Loucy (cell line): ENCODE results near the gene NKX2-4.

Experiments
- H2AFZ ChIP-seq: fragments of 200-600 bp; sonication (generic); 2 replicates; pipeline ENCODE4 v1.6.0; 2016; ENCODE audit warnings: antibody characterized with exemption, mild to moderate bottlenecking, low read length, moderate library complexity
- H3F3A ChIP-seq: fragments of 200-600 bp; 2 replicates; pipeline ENCODE4 v1.6.0; 2016; ENCODE audit warnings: antibody characterized with exemption, low read depth, mild to moderate bottlenecking
- H3K27me3 ChIP-seq: fragments of 200-600 bp; sonication (generic); 2 replicates; pipeline ENCODE4 v1.6.1; 2014; ENCODE audit warnings: low read length, mild to moderate bottlenecking; ENCODE audit not compliant: insufficient read depth, poor library complexity, severe bottlenecking
- H3K36me3 ChIP-seq: fragments of 200-600 bp; sonication (generic); 2 replicates; pipeline ENCODE4 v1.6.1; 2016; ENCODE audit warnings: low read length; ENCODE audit not compliant: insufficient read depth
- H3K4me1 ChIP-seq: fragments of 200-600 bp; sonication (generic); 2 replicates; pipeline ENCODE4 v1.5.1; 2014; ENCODE audit warnings: low read length, mild to moderate bottlenecking; ENCODE audit not compliant: insufficient read depth, poor library complexity, severe bottlenecking
- H3K4me2 ChIP-seq: fragments of 200-600 bp; sonication (generic); 2 replicates; pipeline ENCODE4 v1.6.0; 2014; ENCODE audit warnings: antibody characterized with exemption, low read length, low read depth, mild to moderate bottlenecking; ENCODE audit not compliant: poor library complexity, severe bottlenecking
- H3K4me3 ChIP-seq: fragments of 200-600 bp; sonication (generic); 2 replicates; pipeline ENCODE4 v1.5.1; 2014; ENCODE audit warnings: low read length, mild to moderate bottlenecking, mixed read lengths; ENCODE audit not compliant: poor library complexity, severe bottlenecking
- H3K79me2 ChIP-seq: fragments of 200-600 bp; sonication (generic); 2 replicates; pipeline ENCODE4 v1.6.1; 2014; ENCODE audit warnings: low read length; ENCODE audit not compliant: insufficient read depth
- H3K9ac ChIP-seq: fragments of 200-600 bp; sonication (generic); 2 replicates; pipeline ENCODE4 v1.6.0; 2014; ENCODE audit warnings: mild to moderate bottlenecking, low read depth, low read length, moderate library complexity; ENCODE audit not compliant: poor library complexity, severe bottlenecking
- H3K9me2 ChIP-seq: fragments of 200-600 bp; sonication (generic); replicated peaks from 2 replicates; pipeline ENCODE4 v1.6.1; 2016; ENCODE audit warnings: low read depth, low read length, mixed read lengths
- H3K9me3 ChIP-seq: fragments of 200-600 bp; sonication (generic); 2 replicates; pipeline ENCODE4 v1.6.1; 2014; ENCODE audit warnings: mild to moderate bottlenecking, antibody characterized with exemption, low read length, low read depth; ENCODE audit not compliant: insufficient read depth
- H4K20me1 ChIP-seq: fragments of 200-600 bp; sonication (generic); 2 replicates; pipeline ENCODE4 v1.6.0; 2014; ENCODE audit warnings: antibody characterized with exemption, low read length, mild to moderate bottlenecking; ENCODE audit not compliant: insufficient read depth, poor library complexity, severe bottlenecking
- CTCF ChIP-seq: fragments of 200-600 bp; sonication (generic); conservative IDR thresholded peaks from 2 replicates; pipeline ENCODE4 v1.5.1; 2014; ENCODE audit warnings: mild to moderate bottlenecking, antibody characterized with exemption, low read length
- EZH2phosphoT487 ChIP-seq: fragments of 200-600 bp; IDR thresholded peaks from 2 replicates; pipeline ENCODE4 v1.6.1; 2018; ENCODE audit warnings: antibody characterized with exemption, mild to moderate bottlenecking, moderate library complexity, borderline replicate concordance

The NKX2-4 gene

DNA sequence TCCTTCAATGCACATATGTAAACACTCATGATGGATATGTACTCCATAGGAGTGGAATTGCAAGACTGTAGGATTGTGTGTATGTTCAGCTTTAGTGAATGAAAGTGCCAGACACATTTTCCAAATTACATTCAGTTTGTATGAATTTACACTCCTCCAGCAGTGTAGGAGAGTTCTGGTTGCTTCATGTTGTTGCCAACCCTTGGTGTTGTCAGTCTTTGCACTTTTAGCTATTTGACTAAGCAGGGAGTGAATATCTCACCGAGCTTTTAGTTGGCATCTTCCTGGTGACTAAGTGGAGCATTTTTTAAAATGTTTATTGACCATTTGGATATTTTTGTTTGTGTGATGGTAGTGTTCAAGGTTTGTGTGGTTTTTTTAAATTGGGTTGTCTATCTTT lies 23.9 kb downstream of the NKX2-4 start:
- Histone ChIP-seq H3K9me3 (no peaks in the 10 kb centered on the region), H3F3A (no peaks in the 10 kb centered on the region), H3K36me3 (peaks cover 66% of the 10 kb centered on the region), H3K4me1 (no peaks in the 10 kb centered on the region), H3K4me2 (no peak overlapping the region), H4K20me1 (peaks cover 13% of the 10 kb centered on the region), H3K27me3 (no peaks in the 10 kb centered on the region), H2AFZ (no peak overlapping the region), H3K79me2 (peaks cover 31% of the 10 kb centered on the region), H3K9ac (no peak overlapping the region), H3K4me3 (no peak overlapping the region), H3K9me2 (no peaks in the 10 kb centered on the region)
- TF ChIP-seq CTCF (no peak), EZH2phosphoT487 (no peak)

GRCh38 chr20:21372016-21372415 lies 25.3 kb downstream of the NKX2-4 start:
- H3K4me3 ChIP-seq: no peak overlapping the region
- H2AFZ ChIP-seq: no peak overlapping the region
- TF ChIP-seq EZH2phosphoT487 (no peak), CTCF (no peak)
- H3K79me2 ChIP-seq: peaks cover 31% of the 10 kb centered on the region
- H3F3A ChIP-seq: no peaks in the 10 kb centered on the region
- H3K4me1 ChIP-seq: no peaks in the 10 kb centered on the region
- H3K9ac ChIP-seq: no peak overlapping the region
- no peak overlapping the region for H3K4me2 ChIP-seq
- H3K9me2 ChIP-seq: no peaks in the 10 kb centered on the region
- no peaks in the 10 kb centered on the region for H3K9me3 ChIP-seq
- no peaks in the 10 kb centered on the region for H3K27me3 ChIP-seq
- peaks cover 13% of the 10 kb centered on the region for H4K20me1 ChIP-seq
- peaks cover 68% of the 10 kb centered on the region for H3K36me3 ChIP-seq

- Histone ChIP-seq H3K9ac (no peak overlapping the region), H3K9me3 (no peaks in the 10 kb centered on the region), H2AFZ (no peak overlapping the region), H3K4me2 (no peak overlapping the region), H3F3A (no peaks in the 10 kb centered on the region), H3K9me2 (no peaks in the 10 kb centered on the region), H3K79me2 (peaks cover 24% of the 10 kb centered on the region), H3K4me1 (no peaks in the 10 kb centered on the region), H3K27me3 (no peaks in the 10 kb centered on the region), H4K20me1 (peaks cover 9% of the 10 kb centered on the region), H3K4me3 (no peak overlapping the region), H3K36me3 (peaks cover 68% of the 10 kb centered on the region)
- TF ChIP-seq EZH2phosphoT487 (no peak), CTCF (no peak)
Observed at GRCh38 chr20:21371193-21371592, 26.1 kb downstream of the NKX2-4 start.
